IgD-negative memory B cell (primary cell): ENCODE results near the gene GNG7. TPM values are rescaled to one million over a fixed set of nuclear protein-coding genes. Genes with fewer than 3 reads are reported as not detected.
"Not testable (repeated sequence)": the region's sequence is repeated elsewhere in the genome, so short reads cannot be mapped to it uniquely, and the experiment has no call there.

Source experiments
- H3K27ac Mint-ChIP-seq, 3 donors: one replicate each; pipeline ENCODE4 v1.8.0; 2020 to 2022; ENCODE audit warnings: mild to moderate bottlenecking in 3 of 3, mixed read lengths in 3 of 3, moderate library complexity in 1 of 3
- H3K27me3 Mint-ChIP-seq: one replicate; pipeline ENCODE4 v1.8.0; 2021; ENCODE audit warnings: mixed read lengths
- H3K36me3 Mint-ChIP-seq: one replicate; pipeline ENCODE4 v1.8.0; 2020; ENCODE audit warnings: mild to moderate bottlenecking, mixed read lengths
- H3K4me1 Mint-ChIP-seq, 3 donors: one replicate each; pipeline ENCODE4 v1.8.0; 2020 to 2022; ENCODE audit warnings: mixed read lengths in 3 of 3, mild to moderate bottlenecking in 1 of 3
- H3K4me3 Mint-ChIP-seq, 4 donors: one replicate each; pipeline ENCODE4 v1.8.0; 2020 to 2022; ENCODE audit warnings: mild to moderate bottlenecking in 4 of 4, mixed read lengths in 4 of 4, moderate library complexity in 3 of 4
- H3K9me3 Mint-ChIP-seq, 3 donors: one replicate each; pipeline ENCODE4 v1.8.0; 2020 to 2021; ENCODE audit warnings: mixed read lengths in 3 of 3, mild to moderate bottlenecking in 1 of 3
- polyA plus RNA-seq: library from polyadenylated mRNA; unstranded; fragments of 300-500 nt; fragmentation: Illumina TruSeq; gene quantifications from one replicate; pipeline ENCODE4 v1.2.3, GENCODE V29; 2021

The GNG7 gene
- polyA plus RNA-seq, 1 donor from 2014 or later = 74.6 TPM

GRCh38 chr19:2594319-2594718 lies 108.2 kb downstream of the GNG7 start:
- Mint-ChIP-seq H3K27ac (peak overlapping the region; percentile 2 to 67 (median 60)), H3K4me3 (peak overlapping the region; percentile 11 to 38 (median 20)), H3K4me1 (peaks cover 27 to 40% (median 37%) of the 10 kb centered on the region in 3 donors), H3K36me3 (peaks cover 6% of the 10 kb centered on the region), H3K27me3 (peaks cover 3% of the 10 kb centered on the region), H3K9me3 (no peaks in the 10 kb centered on the region)

- H3K27ac Mint-ChIP-seq = no peak overlapping the region
- H3K4me3 Mint-ChIP-seq = peak overlapping the region in 1 of 4 donors; percentile 22
- peaks cover 22 to 29% (median 26%) of the 10 kb centered on the region in 3 donors for H3K4me1 Mint-ChIP-seq
Measured at GRCh38 chr19:2592824-2593223, 109.7 kb downstream of the GNG7 start.

GRCh38 chr19:2591537-2592291 lies 110.8 kb downstream of the GNG7 start:
- Mint-ChIP-seq H3K4me1 (peaks cover 24 to 26% (median 24%) of the 10 kb centered on the region in 3 donors), H3K27ac (peak overlapping the region in 1 of 3 donors; percentile 39), H3K4me3 (peak overlapping the region in 1 of 4 donors; percentile 71), H3K27me3 (peaks cover 3% of the 10 kb centered on the region), H3K36me3 (peaks cover 6% of the 10 kb centered on the region), H3K9me3 (no peaks in the 10 kb centered on the region)

More at GRCh38 chr19:2592824-2593223, 109.7 kb downstream of the GNG7 start:
- no peaks in the 10 kb centered on the region for H3K9me3 Mint-ChIP-seq
- peaks cover 3% of the 10 kb centered on the region for H3K27me3 Mint-ChIP-seq
- H3K36me3 Mint-ChIP-seq = peaks cover 6% of the 10 kb centered on the region

- Mint-ChIP-seq H3K27me3 (peaks cover 3% of the 10 kb centered on the region), H3K4me3 (no peak overlapping the region), H3K9me3 (no peaks in the 10 kb centered on the region), H3K4me1 (peaks cover 19 to 21% (median 20%) of the 10 kb centered on the region in 3 donors), H3K36me3 (peaks cover 6% of the 10 kb centered on the region), H3K27ac (no peak overlapping the region)
Measured at GRCh38 chr19:2590630-2591399, 111.7 kb downstream of the GNG7 start.

- peaks cover 1% of the 10 kb centered on the region for H3K27me3 Mint-ChIP-seq
- peaks cover 14 to 16% (median 16%) of the 10 kb centered on the region in 3 donors for H3K4me1 Mint-ChIP-seq
- H3K27ac Mint-ChIP-seq = no peak overlapping the region
- H3K36me3 Mint-ChIP-seq = peaks cover 7% of the 10 kb centered on the region
- H3K9me3 Mint-ChIP-seq = no peaks in the 10 kb centered on the region
- H3K4me3 Mint-ChIP-seq = no peak overlapping the region
Measured at GRCh38 chr19:2589441-2589840, 113.1 kb downstream of the GNG7 start.

- Mint-ChIP-seq H3K4me1 (peaks cover 7 to 13% (median 13%) of the 10 kb centered on the region in 3 donors), H3K36me3 (peaks cover 6% of the 10 kb centered on the region), H3K4me3 (no peak overlapping the region), H3K27me3 (no peaks in the 10 kb centered on the region), H3K9me3 (no peaks in the 10 kb centered on the region), H3K27ac (peak overlapping the region in 1 of 3 donors; percentile 80)
Measured at GRCh38 chr19:2588081-2588777, 114.3 kb downstream of the GNG7 start.

- H3K9me3 Mint-ChIP-seq = no peaks in the 10 kb centered on the region
- peak overlapping the region in 1 of 3 donors; percentile 80 for H3K27ac Mint-ChIP-seq
- peaks cover 6% of the 10 kb centered on the region for H3K36me3 Mint-ChIP-seq
- H3K4me1 Mint-ChIP-seq = peaks cover 4 to 13% (median 11%) of the 10 kb centered on the region in 3 donors
- no peaks in the 10 kb centered on the region for H3K27me3 Mint-ChIP-seq
- H3K4me3 Mint-ChIP-seq = peak overlapping the region in 1 of 4 donors; percentile 17
Measured at GRCh38 chr19:2587001-2587719, 115.3 kb downstream of the GNG7 start.

GRCh38 chr19:2586196-2586595 lies 116.3 kb downstream of the GNG7 start:
- Mint-ChIP-seq H3K27ac (peak overlapping the region in 2 of 3 donors; percentile 69 to 86), H3K4me1 (peaks cover 0 to 10% (median 1%) of the 10 kb centered on the region in 3 donors), H3K9me3 (peaks cover 0 to 4% (median 4%) of the 10 kb centered on the region in 3 donors), H3K27me3 (no peaks in the 10 kb centered on the region), H3K4me3 (no peak overlapping the region), H3K36me3 (peaks cover 11% of the 10 kb centered on the region)

GRCh38 chr19:2584002-2584401 lies 118.5 kb downstream of the GNG7 start:
- no peaks in the 10 kb centered on the region for H3K27me3 Mint-ChIP-seq
- peaks cover 0 to 4% (median 4%) of the 10 kb centered on the region in 3 donors for H3K9me3 Mint-ChIP-seq
- peaks cover 11% of the 10 kb centered on the region for H3K36me3 Mint-ChIP-seq
- peaks cover 0 to 7% (median 2%) of the 10 kb centered on the region in 3 donors for H3K4me1 Mint-ChIP-seq
- H3K4me3 Mint-ChIP-seq = no peak overlapping the region
- peak overlapping the region in 1 of 3 donors; percentile 48 for H3K27ac Mint-ChIP-seq

GRCh38 chr19:2582984-2583956 lies 119.2 kb downstream of the GNG7 start:
- H3K36me3 Mint-ChIP-seq = peaks cover 12% of the 10 kb centered on the region
- peak overlapping the region in 1 of 3 donors; percentile 48 for H3K27ac Mint-ChIP-seq
- H3K9me3 Mint-ChIP-seq = peaks cover 0 to 4% (median 4%) of the 10 kb centered on the region in 3 donors
- peaks cover 0 to 7% (median 2%) of the 10 kb centered on the region in 3 donors for H3K4me1 Mint-ChIP-seq
- no peaks in the 10 kb centered on the region for H3K27me3 Mint-ChIP-seq
- no peak overlapping the region for H3K4me3 Mint-ChIP-seq

- H3K4me3 Mint-ChIP-seq, H3K27me3 Mint-ChIP-seq, H3K4me1 Mint-ChIP-seq, H3K9me3 Mint-ChIP-seq: not testable (repeated sequence)
- peak overlapping the region in 1 of 3 donors; percentile 25 for H3K27ac Mint-ChIP-seq
- peaks cover 15% of the 10 kb centered on the region for H3K36me3 Mint-ChIP-seq
Measured at GRCh38 chr19:2580396-2580795, 122.1 kb downstream of the GNG7 start.

- Mint-ChIP-seq H3K4me1 (peaks cover 0 to 3% (median 0%) of the 10 kb centered on the region in 3 donors), H3K4me3 (peak overlapping the region in 1 of 4 donors; percentile 65), H3K36me3 (peaks cover 13% of the 10 kb centered on the region), H3K9me3 (peaks cover 0 to 4% (median 4%) of the 10 kb centered on the region in 3 donors), H3K27ac (peak overlapping the region in 1 of 3 donors; percentile 25), H3K27me3 (no peaks in the 10 kb centered on the region)
Measured at GRCh38 chr19:2579678-2580280, 122.7 kb downstream of the GNG7 start.
